IMR-90 (cell line): Measurements from ENCODE around the gene KMT2B. TPM values are rescaled to one million over a fixed set of nuclear protein-coding genes. Genes with fewer than 3 reads are reported as not detected.

Experiments
- ATAC-seq: fragments of 200-7000 bp; cut with Tn5 transposase; 2 replicates; pipeline ENCODE4 v1.9.1; 2020; ENCODE audit warnings: low read depth, mild to moderate bottlenecking, moderate library complexity
- BruUV-seq: library from RNA; stranded (reverse); fragments of 400-500 nt; replicated peaks from 2 replicates; lab custom pipeline; 2021; lab: Mats Ljungman, UMichigan
- CTCF ChIA-PET: fragments of 300-600 bp; formaldehyde crosslinking; extraction: SDS; loops from one replicate; lab custom pipeline; 2021; ENCODE audit warnings: antibody characterized with exemption; lab: Yijun Ruan, JAX
- POLR2A ChIA-PET: fragments of 300-600 bp; sonication (Branson Sonifier 250); formaldehyde crosslinking; loops from one replicate; lab custom pipeline; 2022; ENCODE audit warnings: antibody characterized with exemption; ENCODE audit not compliant: unreplicated experiment; lab: Charles Lee
- DNase-seq: peaks from one replicate; pipeline ENCODE4 v3.0.0; 2013
- H2AFZ ChIP-seq: replicated peaks from 2 replicates; pipeline ENCODE3; 2013; ENCODE audit warnings: low read length, mild to moderate bottlenecking; ENCODE audit not compliant: poor library complexity
- H2AK5ac ChIP-seq: 2 replicates; pipeline ENCODE4 v1.6.1; 2013; ENCODE audit warnings: low read depth, low read length, inconsistent platforms
- H2AK9ac ChIP-seq: replicated peaks from 2 replicates; pipeline ENCODE3; 2013; ENCODE audit warnings: mild to moderate bottlenecking, low read depth, low read length, moderate library complexity; ENCODE audit not compliant: poor library complexity
- H2BK120ac ChIP-seq: 2 replicates; pipeline ENCODE4 v1.6.1; 2013; ENCODE audit warnings: low read depth, low read length, inconsistent platforms
- H2BK15ac ChIP-seq: 3 replicates; pipeline ENCODE4 v1.6.1; 2013; ENCODE audit warnings: low read depth, low read length, inconsistent platforms
- H2BK20ac ChIP-seq: 2 replicates; pipeline ENCODE4 v1.6.1; 2013; ENCODE audit warnings: low read depth, mild to moderate bottlenecking, inconsistent platforms, low read length, moderate library complexity
- H2BK5ac ChIP-seq: 2 replicates; pipeline ENCODE4 v1.6.1; 2013; ENCODE audit warnings: mild to moderate bottlenecking, low read depth, low read length, inconsistent platforms; ENCODE audit not compliant: poor library complexity, severe bottlenecking
- H3K14ac ChIP-seq: replicated peaks from 2 replicates; pipeline ENCODE4 v1.6.1; 2013; ENCODE audit warnings: low read depth, low read length, inconsistent platforms
- H3K18ac ChIP-seq: 2 replicates; pipeline ENCODE4 v1.6.1; 2013; ENCODE audit warnings: low read depth, low read length, control low read depth
- H3K23ac ChIP-seq: 2 replicates; pipeline ENCODE4 v1.6.1; 2013; ENCODE audit warnings: low read depth, low read length, inconsistent platforms
- H3K27ac ChIP-seq: 2 replicates; pipeline ENCODE4 v1.5.1; 2013; ENCODE audit warnings: mild to moderate bottlenecking, control low read depth, low read length; ENCODE audit not compliant: insufficient read depth
- H3K27me3 ChIP-seq: 2 replicates; pipeline ENCODE4 v1.6.1; 2013; ENCODE audit warnings: low read length; ENCODE audit not compliant: control insufficient read depth, insufficient read depth
- H3K36me3 ChIP-seq: 2 replicates; pipeline ENCODE4 v1.6.1; 2013; ENCODE audit warnings: low read length, mixed read lengths; ENCODE audit not compliant: control insufficient read depth, insufficient read depth
- H3K4ac ChIP-seq: 2 replicates; pipeline ENCODE4 v1.6.1; 2013; ENCODE audit warnings: low read depth, low read length, inconsistent platforms
- H3K4me1 ChIP-seq: 2 replicates; pipeline ENCODE4 v1.6.1; 2013; ENCODE audit warnings: low read length, mixed read lengths; ENCODE audit not compliant: control insufficient read depth, insufficient read depth
- H3K4me2 ChIP-seq: 2 replicates; pipeline ENCODE4 v1.6.1; 2013; ENCODE audit warnings: low read depth, mild to moderate bottlenecking, control low read depth, low read length, moderate library complexity
- H3K4me3 ChIP-seq: 2 replicates; pipeline ENCODE4 v1.5.1; 2013; ENCODE audit warnings: low read depth, mild to moderate bottlenecking, control low read depth, low read length, moderate library complexity; ENCODE audit not compliant: insufficient read depth
- H3K56ac ChIP-seq: 2 replicates; pipeline ENCODE4 v1.6.1; 2013; ENCODE audit warnings: low read length, inconsistent platforms; ENCODE audit not compliant: insufficient read depth; ENCODE audit errors: extremely low read depth
- H3K79me1 ChIP-seq, 2 experiments: 2 replicates each; pipeline ENCODE4 v1.6.1; 2013; ENCODE audit warnings: low read length in 2 of 2, inconsistent platforms in 1 of 2, low read depth in 1 of 2
- H3K9ac ChIP-seq: 2 replicates; pipeline ENCODE4 v1.6.1; 2013; ENCODE audit warnings: low read depth, low read length, control low read depth
- H3K9me1 ChIP-seq: 2 replicates; pipeline ENCODE4 v1.6.1; 2013; ENCODE audit warnings: low read length, inconsistent platforms; ENCODE audit not compliant: insufficient read depth
- H3K9me3 ChIP-seq: 2 replicates; pipeline ENCODE4 v1.6.1; 2013; ENCODE audit warnings: low read length; ENCODE audit not compliant: control insufficient read depth, insufficient read depth
- H4K20me1 ChIP-seq: 2 replicates; pipeline ENCODE4 v1.6.1; 2013; ENCODE audit warnings: low read length, inconsistent platforms; ENCODE audit not compliant: insufficient read depth
- H4K5ac ChIP-seq: 2 replicates; pipeline ENCODE4 v1.6.1; 2013; ENCODE audit warnings: mild to moderate bottlenecking, low read depth, low read length, control low read depth
- H4K8ac ChIP-seq, 2 experiments: 2 replicates each; pipeline ENCODE4 v1.6.1; 2013; ENCODE audit warnings: low read depth in 2 of 2, low read length in 2 of 2, control low read depth in 1 of 2, inconsistent platforms in 1 of 2
- H4K91ac ChIP-seq: 2 replicates; pipeline ENCODE4 v1.6.1; 2013; ENCODE audit warnings: low read depth, low read length, inconsistent platforms; ENCODE audit not compliant: insufficient read depth
- BHLHE40 ChIP-seq: fragments of 150-350 bp; IDR thresholded peaks from 2 replicates; pipeline ENCODE4 v1.6.1; 2016; ENCODE audit warnings: mild to moderate bottlenecking, low read depth, low read length
- FOS ChIP-seq: fragments of 150-350 bp; IDR thresholded peaks from 2 replicates; pipeline ENCODE4 v1.6.1; 2016; ENCODE audit warnings: low read depth, low read length
- MAZ ChIP-seq: IDR thresholded peaks from 2 replicates; pipeline ENCODE4 v1.6.1; 2012; ENCODE audit warnings: low read depth, mild to moderate bottlenecking, low read length, improper control_type of control experiment, moderate library complexity, borderline replicate concordance
- MXI1 ChIP-seq: IDR thresholded peaks from 2 replicates; pipeline ENCODE4 v1.6.1; 2012; ENCODE audit warnings: low read depth, mild to moderate bottlenecking, low read length, moderate library complexity, borderline replicate concordance
- POLR2A ChIP-seq: IDR thresholded peaks from 2 replicates; pipeline ENCODE4 v1.6.1; 2012; ENCODE audit warnings: mild to moderate bottlenecking, low read depth, low read length
- RAD21 ChIP-seq: IDR thresholded peaks from 2 replicates; pipeline ENCODE4 v1.6.1; 2012; ENCODE audit warnings: low read length, improper control_type of control experiment
- WGBS, 2 experiments: methylation state at CpG; one replicate each; pipeline versions ENCODE4 v1.1.5 to v1.1.7; 2013; ENCODE audit warnings: missing lambda C conversion rate in 2 of 2; ENCODE audit not compliant: insufficient read length in 1 of 2; ENCODE audit errors: extremely low coverage in 2 of 2; 5-methylcytosine and 5-hydroxymethylcytosine counted together
- dilution Hi-C: fragments of 300-500 bp; cut with HindIII; formaldehyde crosslinking; loops from one replicate; pipeline ENCODE4 v1.14.3; 2018; ENCODE audit warnings: low sequenced_read_pairs; ENCODE audit not compliant: unreplicated experiment
- in situ Hi-C: fragments of 300-500 bp; cut with MboI; formaldehyde crosslinking; loops from 3 replicates; pipeline ENCODE4 v1.14.3; 2019; ENCODE audit warnings: low sequenced_read_pairs, inconsistent platforms, mixed read lengths
- intact Hi-C: fragments of 100-400 bp; cut with micrococcal nuclease; formaldehyde crosslinking; loops from 2 replicates; pipeline ENCODE4 v1.10.0; 2022
- polyA plus RNA-seq, 3 experiments: library from polyadenylated mRNA; depleted of rRNA; stranded (reverse); fragments of >200 nt; gene quantifications; 2 replicates each; pipeline ENCODE4 v1.2.3, GENCODE V29; 2012; ENCODE audit warnings: low replicate concordance in 1 of 3
- total RNA-seq: library from RNA; depleted of rRNA; stranded (reverse); fragments of >200 nt; gene quantifications from 2 replicates; pipeline ENCODE4 v1.2.3, GENCODE V29; 2012
- TF ChIP-seq, protein P1 (sequence below): fragments of 150-350 bp; IDR thresholded peaks from 2 replicates; pipeline ENCODE4 v1.6.1; 2017; ENCODE audit warnings: mild to moderate bottlenecking, antibody characterized with exemption, low read length, low read depth

KMT2B gene
- total and polyA plus RNA-seq, 2 of the 4 experiments (the other 2 are of a cell fraction): 3.0 to 30.7 TPM

DNA sequence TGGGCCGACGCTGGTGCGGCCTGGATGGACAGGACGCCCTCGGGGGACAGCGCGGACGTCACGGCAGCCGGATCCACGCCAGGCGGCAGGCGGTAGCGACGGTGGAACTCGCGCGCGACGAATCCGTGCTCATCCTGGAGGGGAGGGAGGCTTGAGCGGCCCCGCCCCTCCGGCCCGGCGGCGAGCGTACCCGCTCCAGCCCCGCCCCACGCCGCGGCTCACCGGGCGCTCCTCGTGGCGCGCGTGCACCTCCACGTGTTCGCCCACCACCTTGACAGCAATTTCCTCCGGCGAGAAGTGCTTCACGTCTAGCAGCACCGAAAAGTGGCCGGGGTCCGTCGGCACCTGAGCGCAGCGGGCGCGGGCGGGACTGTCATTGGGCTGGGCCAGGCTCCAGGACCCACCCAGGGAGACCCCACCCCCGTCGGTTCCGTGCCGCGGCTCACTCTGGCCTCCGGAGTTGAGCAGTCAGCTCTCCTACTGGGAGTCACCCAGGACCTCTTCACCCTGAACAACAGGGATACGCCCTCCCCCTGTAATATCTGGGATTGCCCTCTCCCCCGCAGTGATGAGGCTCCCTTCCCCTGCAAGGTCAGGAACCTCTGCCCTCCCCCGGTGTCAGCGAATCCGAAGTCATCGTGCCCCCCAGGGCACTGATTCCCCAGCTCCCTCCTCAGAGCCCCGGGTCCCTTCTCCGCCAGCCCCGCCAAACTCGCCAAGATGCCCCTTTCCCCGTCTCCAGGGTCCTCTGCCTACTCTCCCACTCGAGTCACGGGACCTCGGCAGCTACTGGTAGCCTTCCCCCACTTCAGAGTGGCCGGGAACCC, 38.0 kb downstream of the KMT2B start:
- Histone ChIP-seq H3K4me2 (peak overlapping the region; percentile 93), H3K9ac (peak overlapping the region; percentile 90)

More for the DNA sequence above, 38.0 kb downstream of the KMT2B start:
- Histone ChIP-seq H3K27me3 (no peaks in the 10 kb centered on the region), H3K9me1 (peaks cover 18% of the 10 kb centered on the region; the same call in 1 of the 2 replicates), H3K4me1 (peaks cover 13% of the 10 kb centered on the region), H4K91ac (peak overlapping the region; percentile 92), H2BK120ac (peak overlapping the region; percentile 69), H4K8ac (peak overlapping the region; percentile 78 to 94), H3K23ac (peak overlapping the region; percentile 94), H2BK15ac (no peak overlapping the region; the same call in 2 of the 3 replicates), H3K56ac (peak overlapping the region; percentile 80; the same call in 1 of the 2 replicates), H4K20me1 (peaks cover 6% of the 10 kb centered on the region; the same call in 1 of the 2 replicates), H3K27ac (peak overlapping the region; percentile 97), H4K5ac (peak overlapping the region; percentile 89), H2BK5ac (peak overlapping the region; percentile 96), H3K79me1 (peaks cover 32 to 70% of the 10 kb centered on the region in 2 experiments), H2BK20ac (no peak overlapping the region), H3K4ac (peak overlapping the region; percentile 91), H3K18ac (peak overlapping the region; percentile 74), H2AK5ac (peak overlapping the region; percentile 91), H3K14ac (peak overlapping the region; percentile 88), H2AFZ (peak overlapping the region; percentile 96), H3K36me3 (peaks cover 29% of the 10 kb centered on the region), H3K4me3 (peak overlapping the region; percentile 50), H2AK9ac (peak overlapping the region; percentile 95), H3K9me3 (no peaks in the 10 kb centered on the region)
- no TSS peak for BruUV-seq
- DNase-seq (peak; percentile 55), ATAC-seq (peak; percentile 8)
- dilution Hi-C loops: no loop called here
- ChIA-PET CTCF (no interaction called here), POLR2A (interaction anchor here (0.6 to 1.0 kb wide), 2 partner anchors 8 to 488 kb away, joined by 4 to 5 read pairs; partner anchors contain the start of gene LIN37)
- intact Hi-C loops: loop anchor here (5.0 kb wide), 1 partner anchor 177 kb away; no protein-coding TSS in a partner anchor
- in situ Hi-C loops: no loop called here
- TF ChIP-seq BHLHE40: peak; percentile 17; the same call in 1 of the 2 replicates
- TF ChIP-seq FOS: no peak
- TF ChIP-seq MAZ: peak; percentile 61; the same call in 1 of the 2 replicates
- TF ChIP-seq MXI1: peak; percentile 88; the same call in 1 of the 2 replicates
- TF ChIP-seq, protein P1, sequence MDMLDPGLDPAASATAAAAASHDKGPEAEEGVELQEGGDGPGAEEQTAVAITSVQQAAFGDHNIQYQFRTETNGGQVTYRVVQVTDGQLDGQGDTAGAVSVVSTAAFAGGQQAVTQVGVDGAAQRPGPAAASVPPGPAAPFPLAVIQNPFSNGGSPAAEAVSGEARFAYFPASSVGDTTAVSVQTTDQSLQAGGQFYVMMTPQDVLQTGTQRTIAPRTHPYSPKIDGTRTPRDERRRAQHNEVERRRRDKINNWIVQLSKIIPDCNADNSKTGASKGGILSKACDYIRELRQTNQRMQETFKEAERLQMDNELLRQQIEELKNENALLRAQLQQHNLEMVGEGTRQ: peak; percentile 19; the same call in 1 of the 2 replicates
- peak; percentile 1; the same call in 1 of the 2 replicates for TF ChIP-seq POLR2A
- TF ChIP-seq RAD21: no peak
- WGBS, 2 experiments: 5% methylated on average over 38 of the region's 74 CpGs; no CpG with 5 or more reads in 1 of the 2 experiments
